Panc1 (cell line): ENCODE measurements around the gene TBC1D24. TPM values are rescaled to one million over a fixed set of nuclear protein-coding genes. Genes with fewer than 3 reads are reported as not detected.

Experiments used
- ATAC-seq: fragments of 200-7000 bp; cut with Tn5 transposase; 2 replicates; pipeline ENCODE4 v1.9.1; 2020; ENCODE audit warnings: mild to moderate bottlenecking, moderate library complexity
- BruUV-seq: library from RNA; stranded (reverse); fragments of 400-500 nt; replicated peaks from 2 replicates; lab custom pipeline; 2021; lab: Mats Ljungman, UMichigan
- CTCF ChIA-PET: fragments of 300-600 bp; sonication (Branson Sonifier 250); formaldehyde crosslinking; loops from one replicate; lab custom pipeline; 2022; ENCODE audit warnings: antibody characterized with exemption; lab: Charles Lee
- POLR2A ChIA-PET: fragments of 300-600 bp; sonication (Branson Sonifier 250); formaldehyde crosslinking; loops from one replicate; lab custom pipeline; 2022; ENCODE audit warnings: antibody characterized with exemption; lab: Charles Lee
- DNase-seq: peaks from one replicate; pipeline ENCODE4 v3.0.0-alpha.2; 2010; ENCODE audit warnings: low read depth, low spot score
- H3K27ac ChIP-seq: 2 replicates; pipeline ENCODE4 v1.5.1; 2011; ENCODE audit warnings: mild to moderate bottlenecking, low read length, inconsistent platforms
- H3K27me3 ChIP-seq: fragments of 200-500 bp; sonication (Bioruptor generic); 2 replicates; pipeline ENCODE4 v1.6.0; 2014; ENCODE audit warnings: low read length, inconsistent platforms; ENCODE audit not compliant: control insufficient read depth, insufficient read depth
- H3K36me3 ChIP-seq: fragments of 200-500 bp; sonication (Bioruptor generic); 2 replicates; pipeline ENCODE4 v1.5.1; 2014; ENCODE audit warnings: inconsistent platforms, mild to moderate bottlenecking, low read length, moderate library complexity; ENCODE audit not compliant: control insufficient read depth, insufficient read depth
- H3K4me1 ChIP-seq: 2 replicates; pipeline ENCODE4 v1.5.1; 2011; ENCODE audit warnings: inconsistent platforms, mild to moderate bottlenecking, low read length, moderate library complexity; ENCODE audit not compliant: control insufficient read depth, insufficient read depth
- H3K4me3 ChIP-seq, 2 experiments: 2 replicates each; pipeline ENCODE4 v1.5.1; 2011 to 2012; ENCODE audit warnings: low read depth in 2 of 2, low read length in 2 of 2, mild to moderate bottlenecking in 2 of 2, inconsistent platforms in 1 of 2, moderate library complexity in 1 of 2
- H3K9me3 ChIP-seq: fragments of 200-500 bp; sonication (Bioruptor generic); 2 replicates; pipeline ENCODE4 v1.5.1; 2014; ENCODE audit warnings: low read depth, mild to moderate bottlenecking, inconsistent platforms, low read length, moderate library complexity; ENCODE audit not compliant: control insufficient read depth, insufficient read depth
- POLR2AphosphoS5 ChIP-seq: IDR thresholded peaks from 2 replicates; pipeline ENCODE4 v1.6.1; 2012; ENCODE audit warnings: mild to moderate bottlenecking, low read depth, low read length, moderate library complexity
- SIN3A ChIP-seq: IDR thresholded peaks from 2 replicates; pipeline ENCODE4 v1.6.1; 2012; ENCODE audit warnings: low read depth, mild to moderate bottlenecking, low read length, moderate library complexity, borderline replicate concordance; ENCODE audit not compliant: insufficient read depth
- TCF7L2 ChIP-seq: IDR thresholded peaks from 2 replicates; pipeline ENCODE4 v1.6.1; 2011; ENCODE audit warnings: mild to moderate bottlenecking, low read depth, low read length, inconsistent platforms
- in situ Hi-C: cut with HindIII; loops from 2 replicates; pipeline ENCODE4 v1.10.0; 2016; ENCODE audit warnings: low sequenced_read_pairs, low pct_unique_long_range_greater_than_20kb
- intact Hi-C: fragments of 100-400 bp; cut with micrococcal nuclease; formaldehyde crosslinking; loops from one replicate; pipeline ENCODE4 v1.10.0; 2022; ENCODE audit not compliant: unreplicated experiment
- total RNA-seq: library from RNA; stranded (reverse); gene quantifications from one replicate; pipeline ENCODE4 v1.2.1, GENCODE V29; 2021; ENCODE audit not compliant: unreplicated experiment
- TF ChIP-seq, protein P1 (sequence below), 2 experiments: IDR thresholded peaks; 2 replicates each; pipeline ENCODE4 v1.6.1; 2011 to 2012; ENCODE audit warnings: low read depth in 2 of 2, control low read depth in 1 of 2, low read length in 1 of 2, mild to moderate bottlenecking in 1 of 2, moderate library complexity in 1 of 2; ENCODE audit not compliant: insufficient read depth in 1 of 2
- TF ChIP-seq, protein P2 (sequence below): fragments of 450-650 bp; IDR thresholded peaks from 2 replicates; pipeline ENCODE4 v1.5.1; 2017; ENCODE audit warnings: mild to moderate bottlenecking

TBC1D24 gene
- total RNA-seq, 1 experiment from 2014 or later: 26.7 TPM

DNA sequence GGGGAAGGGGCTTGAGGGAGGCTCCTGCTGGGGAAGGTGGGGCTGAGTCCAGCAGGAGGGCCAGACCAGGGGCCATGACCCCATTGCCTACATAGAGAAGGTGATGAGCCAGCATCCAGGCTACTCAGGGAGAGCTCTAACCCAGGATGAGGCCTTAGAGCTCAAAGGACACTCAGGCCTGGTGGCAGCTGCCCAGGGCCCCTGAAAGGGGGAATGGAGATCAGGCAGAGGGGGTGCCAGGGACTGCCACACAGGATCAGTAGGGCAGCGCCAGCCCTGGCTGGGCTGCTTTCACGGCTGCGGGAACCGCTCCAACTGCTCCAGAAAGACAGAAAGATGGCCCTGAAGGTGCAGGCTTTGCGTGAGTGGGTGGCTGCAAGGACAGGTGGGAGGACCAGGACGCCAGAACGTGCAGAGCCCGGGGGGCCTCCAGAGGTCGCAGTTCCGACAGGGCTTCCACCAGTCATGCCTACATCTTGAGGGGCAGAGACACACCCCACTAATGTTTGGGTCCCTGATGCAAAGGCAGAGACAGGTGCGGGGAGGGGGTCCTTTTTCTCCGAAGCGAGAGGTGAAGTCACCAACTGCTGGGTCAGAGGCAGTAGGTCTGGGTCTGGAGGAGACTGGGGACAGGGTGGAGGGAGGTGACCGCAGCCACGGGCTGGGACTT lies 37.9 kb downstream of the TBC1D24 start:
- BruUV-seq: no TSS peak

DNA sequence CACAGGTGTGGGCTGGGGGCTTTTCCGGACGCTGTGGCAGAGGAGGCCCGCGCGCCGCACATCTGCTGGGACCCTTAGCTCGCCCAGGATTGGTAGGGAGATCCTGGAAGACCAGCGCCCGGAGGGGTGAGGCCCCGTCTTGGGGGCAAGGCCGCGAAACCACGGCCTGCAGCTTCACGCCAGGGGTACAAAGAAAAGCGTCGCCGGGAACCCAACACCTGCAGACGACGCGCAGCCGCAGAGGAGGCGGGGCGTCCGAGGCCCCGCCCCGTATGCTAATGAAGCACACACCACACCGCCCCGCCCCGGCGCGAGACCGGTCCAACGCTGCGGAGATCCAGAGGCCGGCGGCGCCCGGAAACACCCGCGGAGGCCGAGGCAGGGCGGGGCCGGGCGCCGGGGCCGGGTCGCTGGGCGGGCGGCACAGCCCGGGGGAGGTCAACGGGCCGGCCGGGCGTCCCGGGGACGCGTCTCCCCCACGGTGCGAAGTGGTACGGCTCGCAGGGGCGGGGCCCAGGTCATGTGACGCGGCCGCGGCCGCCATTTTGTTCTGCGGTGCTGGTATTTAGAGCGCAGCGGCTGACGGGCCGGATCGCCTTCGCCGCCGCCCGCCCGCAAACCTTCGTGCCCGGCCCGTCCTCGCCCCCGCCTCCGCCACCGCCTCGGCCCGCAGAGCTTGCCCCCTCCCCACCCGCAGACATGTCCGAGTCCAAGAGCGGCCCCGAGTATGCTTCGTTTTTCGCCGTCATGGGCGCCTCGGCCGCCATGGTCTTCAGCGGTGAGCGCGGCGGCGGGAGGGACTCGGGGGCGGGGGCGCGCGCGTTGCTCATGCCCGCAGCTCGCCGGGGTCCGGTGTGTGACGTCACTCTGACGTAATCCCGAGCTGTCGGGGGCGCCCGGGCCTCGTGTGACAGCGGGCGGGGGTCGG lies 38.7 kb downstream of the TBC1D24 start, which contains the start of gene ATP6V0C:
TSS of gene ATP6V0C (plus strand) at position 548 of the 928 bp plus-strand sequence. CDS start at position 700, 152 bp downstream.
- in situ Hi-C loops: no loop called here
- no peak for DNase-seq
- TF ChIP-seq, protein P1, sequence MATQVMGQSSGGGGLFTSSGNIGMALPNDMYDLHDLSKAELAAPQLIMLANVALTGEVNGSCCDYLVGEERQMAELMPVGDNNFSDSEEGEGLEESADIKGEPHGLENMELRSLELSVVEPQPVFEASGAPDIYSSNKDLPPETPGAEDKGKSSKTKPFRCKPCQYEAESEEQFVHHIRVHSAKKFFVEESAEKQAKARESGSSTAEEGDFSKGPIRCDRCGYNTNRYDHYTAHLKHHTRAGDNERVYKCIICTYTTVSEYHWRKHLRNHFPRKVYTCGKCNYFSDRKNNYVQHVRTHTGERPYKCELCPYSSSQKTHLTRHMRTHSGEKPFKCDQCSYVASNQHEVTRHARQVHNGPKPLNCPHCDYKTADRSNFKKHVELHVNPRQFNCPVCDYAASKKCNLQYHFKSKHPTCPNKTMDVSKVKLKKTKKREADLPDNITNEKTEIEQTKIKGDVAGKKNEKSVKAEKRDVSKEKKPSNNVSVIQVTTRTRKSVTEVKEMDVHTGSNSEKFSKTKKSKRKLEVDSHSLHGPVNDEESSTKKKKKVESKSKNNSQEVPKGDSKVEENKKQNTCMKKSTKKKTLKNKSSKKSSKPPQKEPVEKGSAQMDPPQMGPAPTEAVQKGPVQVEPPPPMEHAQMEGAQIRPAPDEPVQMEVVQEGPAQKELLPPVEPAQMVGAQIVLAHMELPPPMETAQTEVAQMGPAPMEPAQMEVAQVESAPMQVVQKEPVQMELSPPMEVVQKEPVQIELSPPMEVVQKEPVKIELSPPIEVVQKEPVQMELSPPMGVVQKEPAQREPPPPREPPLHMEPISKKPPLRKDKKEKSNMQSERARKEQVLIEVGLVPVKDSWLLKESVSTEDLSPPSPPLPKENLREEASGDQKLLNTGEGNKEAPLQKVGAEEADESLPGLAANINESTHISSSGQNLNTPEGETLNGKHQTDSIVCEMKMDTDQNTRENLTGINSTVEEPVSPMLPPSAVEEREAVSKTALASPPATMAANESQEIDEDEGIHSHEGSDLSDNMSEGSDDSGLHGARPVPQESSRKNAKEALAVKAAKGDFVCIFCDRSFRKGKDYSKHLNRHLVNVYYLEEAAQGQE (IDR thresholded peaks at IDR 0.05; ENCODE audit: insufficient read depth in 1 of 2, low read depth in 2 of 2, low read length in 1 of 2): no peak
- TF ChIP-seq, protein P2, sequence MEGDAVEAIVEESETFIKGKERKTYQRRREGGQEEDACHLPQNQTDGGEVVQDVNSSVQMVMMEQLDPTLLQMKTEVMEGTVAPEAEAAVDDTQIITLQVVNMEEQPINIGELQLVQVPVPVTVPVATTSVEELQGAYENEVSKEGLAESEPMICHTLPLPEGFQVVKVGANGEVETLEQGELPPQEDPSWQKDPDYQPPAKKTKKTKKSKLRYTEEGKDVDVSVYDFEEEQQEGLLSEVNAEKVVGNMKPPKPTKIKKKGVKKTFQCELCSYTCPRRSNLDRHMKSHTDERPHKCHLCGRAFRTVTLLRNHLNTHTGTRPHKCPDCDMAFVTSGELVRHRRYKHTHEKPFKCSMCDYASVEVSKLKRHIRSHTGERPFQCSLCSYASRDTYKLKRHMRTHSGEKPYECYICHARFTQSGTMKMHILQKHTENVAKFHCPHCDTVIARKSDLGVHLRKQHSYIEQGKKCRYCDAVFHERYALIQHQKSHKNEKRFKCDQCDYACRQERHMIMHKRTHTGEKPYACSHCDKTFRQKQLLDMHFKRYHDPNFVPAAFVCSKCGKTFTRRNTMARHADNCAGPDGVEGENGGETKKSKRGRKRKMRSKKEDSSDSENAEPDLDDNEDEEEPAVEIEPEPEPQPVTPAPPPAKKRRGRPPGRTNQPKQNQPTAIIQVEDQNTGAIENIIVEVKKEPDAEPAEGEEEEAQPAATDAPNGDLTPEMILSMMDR: no peak
- TF ChIP-seq POLR2AphosphoS5: peak; percentile 90
- no peak for TF ChIP-seq TCF7L2
- peak; percentile 83; the same call in 1 of the 2 replicates for TF ChIP-seq SIN3A
- peak; percentile 89 for ATAC-seq
- no TSS peak for BruUV-seq
- Histone ChIP-seq H3K27ac (peak within 1 kb of the TSS; percentile 90), H3K36me3 (peaks cover 2% of the 10 kb centered on the region; the same call in 1 of the 2 replicates), H3K27me3 (no peaks in the 10 kb centered on the region), H3K4me1 (peaks cover 36% of the 10 kb centered on the region), H3K9me3 (no peaks in the 10 kb centered on the region), H3K4me3 (peak within 1 kb of the TSS; percentile 85 to 95)
- ChIA-PET CTCF (interaction anchor here (0.6 to 0.7 kb wide), 2 partner anchors 13 to 39 kb away, joined by 3 to 4 read pairs; partner anchors contain the start of gene TBC1D24), POLR2A (no interaction called here)
- intact Hi-C loops: no loop called here

More for the DNA sequence above, 37.9 kb downstream of the TBC1D24 start:
- CTCF ChIA-PET: interaction anchor here (0.6 kb wide), 1 partner anchor 38 kb away, joined by 3 read pairs; the partner anchor contains the start of gene TBC1D24
- in situ Hi-C loops (no loop called here), intact Hi-C loops (no loop called here)
- Histone ChIP-seq H3K4me1 (peaks cover 28% of the 10 kb centered on the region), H3K27me3 (no peaks in the 10 kb centered on the region), H3K4me3 (peak overlapping the region; percentile 42 to 95), H3K9me3 (no peaks in the 10 kb centered on the region), H3K36me3 (peaks cover 2% of the 10 kb centered on the region; the same call in 1 of the 2 replicates), H3K27ac (peak overlapping the region; percentile 73)
- ATAC-seq (no peak), DNase-seq (no peak)
- POLR2A ChIA-PET: no interaction called here
- TF ChIP-seq, protein P2: no peak; the same call in 1 of the 2 replicates
- TF ChIP-seq TCF7L2 (no peak), SIN3A (no peak), POLR2AphosphoS5 (no peak)
- TF ChIP-seq, protein P1 (IDR thresholded peaks at IDR 0.05; ENCODE audit: insufficient read depth in 1 of 2, low read depth in 2 of 2, low read length in 1 of 2): no peak
